Measurements from ENCODE around the gene PAXX.
A peak's percentile ranks its signal among the peaks of the same experiment; 100 is the strongest.

The PAXX gene

GRCh38 chr9:137034039-137034708 lies 42.0 kb downstream of the PAXX start:
- DNase-seq = no peak

GRCh38 chr9:137034709-137035506 lies 42.7 kb downstream of the PAXX start:
- peak; percentile 92 for DNase-seq

- DNase-seq = no peak
These were observed 43.2 kb downstream of the PAXX start for GRCh38 chr9:137035507-137035834.

GRCh38 chr9:137035937-137036336 lies 43.7 kb downstream of the PAXX start:
- DNase-seq = no peak

- DNase-seq = no peak
These were observed 44.8 kb downstream of the PAXX start for GRCh38 chr9:137037035-137037434.

GRCh38 chr9:137037483-137037882 lies 45.3 kb downstream of the PAXX start:
- DNase-seq = no peak

GRCh38 chr9:137038916-137039315 lies 46.7 kb downstream of the PAXX start:
- DNase-seq = no peak

- no peak for DNase-seq
These were observed 47.6 kb downstream of the PAXX start for GRCh38 chr9:137039611-137040366.

GRCh38 chr9:137040568-137040967 lies 48.3 kb downstream of the PAXX start:
- DNase-seq = no peak

- no peak for DNase-seq
These were observed 48.9 kb downstream of the PAXX start for GRCh38 chr9:137041124-137041523.

GRCh38 chr9:137042751-137043727 lies 50.8 kb downstream of the PAXX start:
- no peak for DNase-seq
